Inferior parietal cortex (tissue), 1 donor: ENCODE measurements around the gene SLC34A2.

ENCODE experiments used
- DNase-seq: peaks from one replicate; pipeline ENCODE4 v3.0.0-alpha.2; 2016; ENCODE audit errors: extremely low spot score

Gene SLC34A2

DNA sequence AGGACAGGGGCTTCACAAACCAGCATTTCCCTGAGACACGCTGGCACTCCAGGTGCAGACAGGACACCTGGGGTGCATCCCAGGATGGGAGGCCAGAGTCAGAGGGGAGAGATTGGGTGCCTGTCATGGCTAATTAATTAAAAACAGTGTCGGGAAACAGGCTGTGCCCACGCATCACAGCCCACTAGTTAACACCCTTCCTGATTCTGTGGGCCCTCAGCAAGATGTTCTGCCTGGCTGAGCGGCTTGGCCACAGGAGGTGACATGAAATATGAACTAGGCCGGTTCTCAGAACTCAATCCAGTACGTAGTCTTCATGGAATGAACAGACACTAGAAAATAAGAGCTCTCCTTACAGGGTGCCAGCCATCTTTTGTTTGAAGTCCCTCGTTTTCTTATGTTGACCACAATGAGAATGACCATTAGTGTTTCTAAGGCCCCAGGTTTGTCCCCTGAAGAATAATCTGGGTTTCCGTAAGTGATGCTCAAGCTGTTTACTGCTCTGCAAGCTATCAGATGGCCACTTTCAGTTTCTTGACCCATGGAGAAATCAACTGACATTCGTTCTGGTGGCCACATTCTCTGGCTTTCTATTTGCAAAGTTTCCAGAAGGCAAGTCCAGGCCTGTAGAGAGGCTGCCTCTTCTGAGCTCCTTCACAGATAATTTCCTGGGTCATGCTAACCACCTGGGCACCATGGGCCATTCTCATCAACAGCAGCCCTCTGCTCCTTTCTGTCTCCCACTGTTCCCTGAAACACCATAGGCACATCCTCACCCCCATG is 72.3 kb downstream of the SLC34A2 start:
- no peak for DNase-seq
